Coronary artery (tissue), 2 donors: ENCODE results near the gene ATP7A.
"Not testable (repeated sequence)": the region's sequence is repeated elsewhere in the genome, so short reads cannot be mapped to it uniquely, and the experiment has no call there.

Experiments
- DNase-seq: peaks from one replicate; pipeline ENCODE4 v3.0.0-alpha.2; 2017; ENCODE audit warnings: low spot score
- H3K27ac ChIP-seq, 2 donors: fragments of 200-600 bp; sonication (generic); one replicate each; pipeline ENCODE4 v1.5.1; 2016 to 2019
- H3K4me3 ChIP-seq: fragments of 200-600 bp; sonication (generic); 2 replicates; pipeline ENCODE4 v1.5.1; 2016; ENCODE audit warnings: mild to moderate bottlenecking, moderate library complexity
- TF ChIP-seq, protein P1 (sequence below): fragments of 200-600 bp; sonication (generic); IDR thresholded peaks from one replicate; pipeline ENCODE4 v1.5.1; 2019; ENCODE audit warnings: antibody characterized with exemption

The ATP7A gene

DNA sequence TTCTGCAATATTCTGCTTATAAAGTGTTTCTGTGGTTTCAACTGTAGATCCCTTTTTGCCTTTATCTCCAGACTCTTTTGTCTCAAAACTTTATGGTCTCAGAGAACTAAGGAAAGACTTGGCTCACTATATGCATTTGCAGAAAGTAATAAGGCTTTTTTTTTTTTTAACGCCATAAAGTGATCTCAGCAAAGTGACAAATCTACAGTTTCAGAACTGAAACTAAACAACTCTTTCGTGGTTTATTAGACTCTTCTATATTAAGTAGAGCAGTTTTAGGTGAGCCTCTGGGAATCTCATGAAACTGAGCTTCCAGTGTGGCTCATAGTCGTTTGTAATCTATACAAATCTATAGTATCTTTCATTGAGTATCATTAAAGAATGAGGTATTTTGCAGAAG lies 15.3 kb downstream of the ATP7A start:
- DNase-seq: no peak
- TF ChIP-seq, protein P1, sequence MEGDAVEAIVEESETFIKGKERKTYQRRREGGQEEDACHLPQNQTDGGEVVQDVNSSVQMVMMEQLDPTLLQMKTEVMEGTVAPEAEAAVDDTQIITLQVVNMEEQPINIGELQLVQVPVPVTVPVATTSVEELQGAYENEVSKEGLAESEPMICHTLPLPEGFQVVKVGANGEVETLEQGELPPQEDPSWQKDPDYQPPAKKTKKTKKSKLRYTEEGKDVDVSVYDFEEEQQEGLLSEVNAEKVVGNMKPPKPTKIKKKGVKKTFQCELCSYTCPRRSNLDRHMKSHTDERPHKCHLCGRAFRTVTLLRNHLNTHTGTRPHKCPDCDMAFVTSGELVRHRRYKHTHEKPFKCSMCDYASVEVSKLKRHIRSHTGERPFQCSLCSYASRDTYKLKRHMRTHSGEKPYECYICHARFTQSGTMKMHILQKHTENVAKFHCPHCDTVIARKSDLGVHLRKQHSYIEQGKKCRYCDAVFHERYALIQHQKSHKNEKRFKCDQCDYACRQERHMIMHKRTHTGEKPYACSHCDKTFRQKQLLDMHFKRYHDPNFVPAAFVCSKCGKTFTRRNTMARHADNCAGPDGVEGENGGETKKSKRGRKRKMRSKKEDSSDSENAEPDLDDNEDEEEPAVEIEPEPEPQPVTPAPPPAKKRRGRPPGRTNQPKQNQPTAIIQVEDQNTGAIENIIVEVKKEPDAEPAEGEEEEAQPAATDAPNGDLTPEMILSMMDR: no peak
- Histone ChIP-seq H3K4me3 (no peak overlapping the region), H3K27ac (no peak overlapping the region)

DNA sequence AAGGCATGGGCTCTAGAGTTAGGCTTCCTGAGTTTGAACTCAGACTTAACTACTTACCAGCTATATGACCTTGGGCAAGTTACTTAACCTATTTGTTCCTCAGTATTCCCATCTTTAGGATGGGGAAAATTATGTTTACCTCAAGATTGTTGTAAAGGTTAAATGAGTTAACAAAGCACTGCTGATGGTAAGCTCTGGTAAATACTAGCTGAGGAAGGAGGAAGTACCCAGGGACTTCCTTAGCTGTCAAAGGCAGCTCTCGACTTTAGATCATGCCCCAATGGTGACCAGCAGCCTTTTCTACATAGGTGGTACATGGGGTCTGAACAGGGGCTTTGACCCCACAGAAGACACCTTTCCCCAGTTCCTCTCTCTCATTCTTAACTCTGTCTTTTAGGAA lies 20.1 kb downstream of the ATP7A start:
- Histone ChIP-seq H3K4me3 (no peak overlapping the region), H3K27ac (no peak overlapping the region)
- TF ChIP-seq, protein P1: no peak
- DNase-seq: no peak

DNA sequence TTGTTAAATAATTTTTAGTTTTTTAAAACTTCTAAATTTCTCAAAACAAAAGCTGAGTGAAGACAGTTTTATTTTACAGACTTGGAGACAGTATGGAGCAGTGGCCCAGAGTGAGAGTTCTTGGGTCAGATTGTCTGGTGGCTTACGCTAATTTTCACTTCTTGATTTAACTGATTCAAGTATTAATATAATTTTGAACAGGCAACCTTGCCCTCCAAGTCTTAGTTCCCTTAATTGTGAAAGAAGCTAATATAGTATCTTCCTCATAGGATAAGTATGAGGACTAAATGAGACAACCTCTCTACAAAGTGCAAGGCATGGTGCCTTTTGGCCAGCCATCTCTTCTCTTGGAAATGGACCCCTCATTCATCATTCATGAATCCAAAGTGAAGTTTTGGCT lies 25.4 kb downstream of the ATP7A start:
- Histone ChIP-seq H3K27ac (no peak overlapping the region), H3K4me3 (no peak overlapping the region)
- DNase-seq: no peak
- TF ChIP-seq, protein P1: no peak

DNA sequence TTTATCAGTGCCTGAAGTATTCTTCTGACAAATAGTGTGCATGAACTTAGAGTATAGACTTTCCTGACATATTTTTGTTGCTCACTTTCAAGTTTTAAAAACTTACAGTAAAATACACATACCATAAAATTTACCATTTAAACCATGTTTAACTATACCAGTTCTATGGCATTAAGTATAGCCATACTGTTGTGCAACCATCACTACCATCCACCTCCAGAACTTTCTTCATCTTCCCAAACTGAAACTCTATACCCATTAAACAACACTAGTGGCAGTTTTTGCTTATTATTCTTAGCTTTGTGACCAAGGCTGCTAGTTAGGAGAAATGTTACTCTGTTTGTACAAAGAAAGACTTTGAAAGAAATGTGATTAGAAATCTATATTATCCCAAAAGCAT lies 25.8 kb downstream of the ATP7A start:
- H3K4me3 ChIP-seq: no peak overlapping the region
- DNase-seq: no peak
- H3K27ac ChIP-seq: no peak overlapping the region
- TF ChIP-seq, protein P1: no peak

DNA sequence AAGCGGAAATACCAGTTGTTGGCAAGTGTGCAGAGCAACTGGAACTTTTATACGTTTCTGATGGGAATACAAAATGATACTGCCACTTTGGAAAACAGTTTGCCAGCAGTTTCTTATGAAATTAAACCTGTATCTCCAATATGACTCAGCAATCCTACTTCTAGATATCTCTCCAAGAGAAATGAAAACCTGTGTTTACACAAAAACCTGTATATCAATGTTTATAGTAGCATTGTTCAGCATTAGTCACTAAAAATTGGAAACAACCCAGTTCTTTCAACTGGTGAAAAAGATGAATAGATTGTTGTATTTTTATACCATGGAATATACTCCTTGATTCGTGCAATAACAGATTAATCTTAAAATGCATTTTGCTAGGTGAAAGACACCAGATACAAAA lies 26.8 kb downstream of the ATP7A start:
- TF ChIP-seq, protein P1: no peak
- Histone ChIP-seq H3K4me3 (no peak overlapping the region), H3K27ac (no peak overlapping the region)
- no peak for DNase-seq

DNA sequence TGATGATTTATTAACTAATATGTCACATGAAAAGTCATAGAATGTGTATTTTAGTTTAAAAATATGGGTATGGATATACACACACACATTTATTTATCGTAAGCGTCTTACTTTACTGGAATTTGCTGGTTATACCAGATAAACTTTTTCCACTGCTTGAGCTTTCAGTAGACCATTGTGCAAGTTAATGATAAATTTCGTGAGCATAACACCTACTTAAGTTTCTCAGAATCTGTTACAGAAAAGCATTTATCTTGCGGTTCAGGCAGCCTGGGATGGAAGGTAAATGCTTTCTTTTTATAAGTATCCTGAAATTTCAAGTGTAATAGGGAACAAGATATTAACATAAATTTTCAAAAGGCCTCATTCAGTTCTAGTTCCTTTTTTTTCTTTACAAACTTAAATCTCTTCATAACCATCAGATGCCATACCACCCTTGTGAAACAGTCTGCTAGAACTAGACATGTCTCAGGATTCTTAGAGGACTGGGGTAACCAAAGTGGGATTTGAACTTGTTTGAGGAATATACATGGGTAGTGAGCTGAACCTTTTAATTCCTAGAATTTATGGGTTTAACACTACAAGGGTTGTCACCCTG lies 27.7 kb downstream of the ATP7A start:
- TF ChIP-seq, protein P1: no peak
- Histone ChIP-seq H3K27ac (no peak overlapping the region), H3K4me3 (no peak overlapping the region)
- DNase-seq: no peak

DNA sequence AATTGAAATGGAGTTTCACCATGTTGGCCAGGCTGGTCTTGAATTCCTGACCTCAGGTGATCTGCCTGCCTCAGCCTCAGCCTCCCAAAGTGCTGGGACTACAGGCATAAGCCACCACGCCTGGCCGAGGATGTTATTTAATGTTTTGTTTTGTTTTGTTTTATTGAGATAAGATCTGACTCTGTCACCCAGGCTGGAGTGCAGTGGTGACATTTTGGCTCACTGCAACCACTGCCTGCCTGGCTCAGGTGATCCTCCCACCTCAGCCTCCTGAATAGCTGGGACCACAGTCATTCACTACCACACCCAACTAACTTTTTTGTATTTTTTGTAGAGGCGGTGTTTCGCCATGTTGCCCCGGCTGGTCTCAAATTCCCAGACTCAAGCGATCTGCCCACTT lies 34.5 kb downstream of the ATP7A start:
- not testable (repeated sequence) for H3K4me3 ChIP-seq

More for the DNA sequence above, 34.5 kb downstream of the ATP7A start:
- not testable (repeated sequence) for H3K27ac ChIP-seq, DNase-seq
